Naive thymus-derived CD4-positive, alpha-beta T cell (primary cell): ENCODE results near the gene DNAJC2. TPM values are rescaled to one million over a fixed set of nuclear protein-coding genes. Genes with fewer than 3 reads are reported as not detected.

ENCODE experiments used
- ATAC-seq: fragments of 150-1000 bp; cut with Tn5 transposase; 2 replicates; pipeline ENCODE4 v1.10.0; 2021; ENCODE audit warnings: mild to moderate bottlenecking, moderate library complexity
- CTCF ChIA-PET: fragments of 350-600 bp; sonication (Branson Sonifier 250); formaldehyde crosslinking; loops from one replicate; lab custom pipeline; 2021; ENCODE audit warnings: antibody characterized with exemption; lab: Charles Lee
- POLR2A ChIA-PET: fragments of 350-600 bp; sonication (Branson Sonifier 250); formaldehyde crosslinking; loops from one replicate; lab custom pipeline; 2021; ENCODE audit warnings: antibody characterized with exemption, inconsistent platforms; lab: Charles Lee
- DNase-seq, 9 donors: peaks; one replicate each; pipeline versions ENCODE4 v3.0.0 to v3.0.0-alpha.2; 2020 to 2022; ENCODE audit warnings: mixed read lengths in 1 of 9
- H3K27ac ChIP-seq: one replicate; pipeline ENCODE4 v1.7.0; 2013; ENCODE audit warnings: mild to moderate bottlenecking, low read depth, low read length, moderate library complexity
- H3K27me3 ChIP-seq, 2 donors: one replicate each; pipeline ENCODE4 v1.7.0; 2013; ENCODE audit warnings: low read length in 2 of 2, mild to moderate bottlenecking in 2 of 2, moderate library complexity in 2 of 2; ENCODE audit not compliant: control insufficient read depth in 2 of 2, insufficient read depth in 2 of 2
- H3K36me3 ChIP-seq, 3 experiments: 1 replicate in 2 of 3; 2 replicates in 1 of 3; pipeline ENCODE4 v1.7.0; 2013; ENCODE audit warnings: low read length in 3 of 3, mild to moderate bottlenecking in 3 of 3, moderate library complexity in 1 of 3; ENCODE audit not compliant: insufficient read depth in 3 of 3, control insufficient read depth in 2 of 3
- H3K4me1 ChIP-seq, 2 donors: one replicate each; pipeline ENCODE4 v1.7.0; 2013; ENCODE audit warnings: low read length in 2 of 2, mild to moderate bottlenecking in 2 of 2, moderate library complexity in 1 of 2; ENCODE audit not compliant: control insufficient read depth in 2 of 2, insufficient read depth in 2 of 2
- H3K4me3 ChIP-seq: 2 replicates; pipeline ENCODE4 v1.7.0; 2013; ENCODE audit warnings: mild to moderate bottlenecking, low read length
- H3K9me3 ChIP-seq, 3 experiments: 1 replicate in 2 of 3; 2 replicates in 1 of 3; pipeline ENCODE4 v1.7.0; 2013; ENCODE audit warnings: low read length in 3 of 3; ENCODE audit not compliant: control insufficient read depth in 2 of 3
- H3K27ac Mint-ChIP-seq, 9 donors: one replicate each; pipeline ENCODE4 v1.8.0; 2020 to 2022; ENCODE audit warnings: mixed read lengths in 9 of 9, mild to moderate bottlenecking in 8 of 9, moderate library complexity in 5 of 9, inconsistent platforms in 2 of 9
- H3K27me3 Mint-ChIP-seq, 5 donors: one replicate each; pipeline ENCODE4 v1.8.0; 2021 to 2022; ENCODE audit warnings: mixed read lengths in 5 of 5, mild to moderate bottlenecking in 1 of 5
- H3K36me3 Mint-ChIP-seq, 5 donors: one replicate each; pipeline ENCODE4 v1.8.0; 2020 to 2022; ENCODE audit warnings: mixed read lengths in 5 of 5, mild to moderate bottlenecking in 3 of 5, inconsistent platforms in 1 of 5
- H3K4me1 Mint-ChIP-seq, 7 donors: one replicate each; pipeline ENCODE4 v1.8.0; 2020 to 2022; ENCODE audit warnings: mixed read lengths in 7 of 7, mild to moderate bottlenecking in 3 of 7, inconsistent platforms in 1 of 7
- H3K4me3 Mint-ChIP-seq, 10 donors: one replicate each; pipeline ENCODE4 v1.8.0; 2020 to 2022; ENCODE audit warnings: mild to moderate bottlenecking in 10 of 10, mixed read lengths in 10 of 10, moderate library complexity in 6 of 10, inconsistent platforms in 2 of 10
- H3K9me3 Mint-ChIP-seq, 11 donors: one replicate each; pipeline ENCODE4 v1.8.0; 2020 to 2022; ENCODE audit warnings: mixed read lengths in 11 of 11, mild to moderate bottlenecking in 4 of 11, inconsistent platforms in 1 of 11, moderate library complexity in 1 of 11
- intact Hi-C, 2 donors: fragments of 100-400 bp; cut with micrococcal nuclease; formaldehyde crosslinking; loops; one replicate each; pipeline ENCODE4 v1.15.1; 2023
- polyA plus RNA-seq, 2 donors: library from polyadenylated mRNA; unstranded; fragments of 300-500 nt; fragmentation: Illumina TruSeq; gene quantifications; one replicate each; pipeline ENCODE4 v1.2.3, GENCODE V29; 2021
- total RNA-seq, 6 experiments: library from RNA in 5 of 6; stranded (reverse) in 5 of 6; gene quantifications; 1 replicate in 5 of 6; 2 replicates in 1 of 6; pipeline ENCODE4 v1.2.3 and lab custom pipeline; 2021 to 2026

DNAJC2 gene
- total and polyA plus RNA-seq, 7 experiments from 2014 or later: 18.2 to 52.7 (median 37.5) TPM

- peaks cover 0 to 17% (median 9%) of the 10 kb centered on the region in 3 experiments for H3K36me3 ChIP-seq
- H3K9me3 ChIP-seq: no peaks in the 10 kb centered on the region
- Mint-ChIP-seq H3K27ac (peak overlapping the region; percentile 12 to 62 (median 46)), H3K36me3 (peaks cover 0 to 16% (median 13%) of the 10 kb centered on the region in 5 donors), H3K9me3 (no peaks in the 10 kb centered on the region), H3K4me3 (peak overlapping the region; percentile 50 to 99 (median 90)), H3K27me3 (no peaks in the 10 kb centered on the region), H3K4me1 (peaks cover 29 to 80% (median 70%) of the 10 kb centered on the region in 7 donors)
- no peak overlapping the region for H3K4me3 ChIP-seq
- DNase-seq: no peak
- intact Hi-C loops: loop anchor here (5.0 to 10.0 kb wide), 6 partner anchors 68 to 1665 kb away; partner anchors contain the start of genes KMT2E (in 2 of the 2), FAM185A (in 1 of the 2) and NAPEPLD (in 1 of the 2)
- ATAC-seq: no peak
- ChIA-PET POLR2A (interaction anchor here (3.4 kb wide), 1 partner anchor 53 kb away, joined by 18 read pairs; the partner anchor contains the start of gene PMPCB), CTCF (interaction anchor here (1.2 kb wide), 1 partner anchor 50 kb away, joined by 3 read pairs; no protein-coding TSS in a partner anchor)
- H3K27ac ChIP-seq: no peak overlapping the region
- peaks cover 21% of the 10 kb centered on the region in 2 donors for H3K4me1 ChIP-seq
- H3K27me3 ChIP-seq: no peaks in the 10 kb centered on the region
Observed at GRCh38 chr7:103349805-103350204, 5.2 kb upstream of the DNAJC2 start.

- Histone ChIP-seq H3K9me3 (no peaks in the 10 kb centered on the region), H3K27me3 (no peaks in the 10 kb centered on the region), H3K36me3 (peaks cover 0 to 22% (median 3%) of the 10 kb centered on the region in 3 experiments), H3K4me3 (peak overlapping the region; percentile 91), H3K27ac (peak overlapping the region; percentile 93), H3K4me1 (peaks cover 21% of the 10 kb centered on the region in 2 donors)
- ATAC-seq (no peak), DNase-seq (no peak)
- intact Hi-C loops: loop anchor here (5.0 to 10.0 kb wide), 6 partner anchors 67 to 1666 kb away; partner anchors contain the start of genes KMT2E (in 2 of the 2), FAM185A (in 1 of the 2) and NAPEPLD (in 1 of the 2)
- H3K27ac Mint-ChIP-seq: peak overlapping the region; percentile 34 to 97 (median 73)
- peak overlapping the region; percentile 81 to 100 (median 97) for H3K4me3 Mint-ChIP-seq
- ChIA-PET CTCF (interaction anchor here (1.2 kb wide), 1 partner anchor 49 kb away, joined by 3 read pairs; no protein-coding TSS in a partner anchor), POLR2A (interaction anchor here (0.6 to 3.4 kb wide), 2 partner anchors 52 to 588 kb away, joined by 4 to 18 read pairs; partner anchors contain the start of gene PMPCB)
- H3K27me3 Mint-ChIP-seq: no peaks in the 10 kb centered on the region
- peaks cover 30 to 84% (median 74%) of the 10 kb centered on the region in 7 donors for H3K4me1 Mint-ChIP-seq
- H3K9me3 Mint-ChIP-seq: no peaks in the 10 kb centered on the region
- peaks cover 0 to 16% (median 12%) of the 10 kb centered on the region in 5 donors for H3K36me3 Mint-ChIP-seq
Observed at GRCh38 chr7:103348959-103349358, 4.4 kb upstream of the DNAJC2 start.

- H3K4me1 ChIP-seq: peaks cover 20 to 24% of the 10 kb centered on the region in 2 donors
- POLR2A ChIA-PET: interaction anchor here (0.6 to 3.4 kb wide), 7 partner anchors 9 to 587 kb away, joined by 4 to 18 read pairs (median 5); partner anchors contain the start of genes ARMC10, FBXL13 and PMPCB
- CTCF ChIA-PET: interaction anchor here (1.2 kb wide), 1 partner anchor 49 kb away, joined by 3 read pairs; no protein-coding TSS in a partner anchor
- peak overlapping the region; percentile 91 for H3K4me3 ChIP-seq
- H3K4me3 Mint-ChIP-seq: peak overlapping the region; percentile 93 to 100 (median 97)
- H3K9me3 ChIP-seq: no peaks in the 10 kb centered on the region
- no peaks in the 10 kb centered on the region for H3K9me3 Mint-ChIP-seq
- H3K4me1 Mint-ChIP-seq: peaks cover 32 to 85% (median 79%) of the 10 kb centered on the region in 7 donors
- peak overlapping the region; percentile 93 for H3K27ac ChIP-seq
- ATAC-seq (no peak), DNase-seq (no peak)
- peaks cover 0 to 20% (median 3%) of the 10 kb centered on the region in 3 experiments for H3K36me3 ChIP-seq
- no peaks in the 10 kb centered on the region for H3K27me3 ChIP-seq
- H3K36me3 Mint-ChIP-seq: peaks cover 0 to 16% (median 12%) of the 10 kb centered on the region in 5 donors
- no peaks in the 10 kb centered on the region for H3K27me3 Mint-ChIP-seq
- peak overlapping the region; percentile 56 to 99 (median 96) for H3K27ac Mint-ChIP-seq
- intact Hi-C loops: loop anchor here (5.0 to 10.0 kb wide), 6 partner anchors 66 to 1666 kb away; partner anchors contain the start of genes KMT2E (in 2 of the 2), FAM185A (in 1 of the 2) and NAPEPLD (in 1 of the 2)
Observed at GRCh38 chr7:103348452-103348851, 3.9 kb upstream of the DNAJC2 start.

- peak within 1 kb of the TSS; percentile 93 for H3K27ac ChIP-seq
- POLR2A ChIA-PET: interaction anchor here (1.3 to 3.4 kb wide), 7 partner anchors 9 to 272 kb away, joined by 4 to 18 read pairs (median 5); partner anchors contain the start of genes ARMC10, FBXL13 and PMPCB
- ATAC-seq (peak; percentile 72), DNase-seq (peak; percentile 55 to 88 (median 83))
- Mint-ChIP-seq H3K27me3 (no peaks in the 10 kb centered on the region), H3K4me3 (peak within 1 kb of the TSS; percentile 93 to 100 (median 97)), H3K27ac (peak within 1 kb of the TSS; percentile 91 to 99 (median 97)), H3K36me3 (peaks cover 0 to 16% (median 12%) of the 10 kb centered on the region in 5 donors), H3K9me3 (no peaks in the 10 kb centered on the region), H3K4me1 (peaks cover 32 to 87% (median 76%) of the 10 kb centered on the region in 7 donors)
- no peaks in the 10 kb centered on the region for H3K27me3 ChIP-seq
- H3K9me3 ChIP-seq: no peaks in the 10 kb centered on the region
- intact Hi-C loops: loop anchor here (1.0 to 10.0 kb wide), 9 partner anchors 59 to 1667 kb away; partner anchors contain the start of genes KMT2E (in 2 of the 2), NAPEPLD (in 2 of the 2), FAM185A (in 1 of the 2) and ORC5 (in 1 of the 2)
- peaks cover 0 to 15% (median 3%) of the 10 kb centered on the region in 3 experiments for H3K36me3 ChIP-seq
- peaks cover 23 to 29% of the 10 kb centered on the region in 2 donors for H3K4me1 ChIP-seq
- CTCF ChIA-PET: no interaction called here
- H3K4me3 ChIP-seq: peak within 1 kb of the TSS; percentile 91
Observed at GRCh38 chr7:103347507-103348267, 3.1 kb upstream of the DNAJC2 start, which contains the start of gene PSMC2. Gene PSMC2 (plus strand): TSS chr7:103347643. CDS start chr7:103347712, 69 bp downstream.

GRCh38 chr7:103346396-103346795, 1.8 kb upstream of the DNAJC2 start:
- POLR2A ChIA-PET: interaction anchor here (0.6 to 3.4 kb wide), 4 partner anchors 10 to 250 kb away, joined by 3 to 18 read pairs (median 4); partner anchors contain the start of gene PMPCB

More at GRCh38 chr7:103346396-103346795, 1.8 kb upstream of the DNAJC2 start:
- CTCF ChIA-PET: interaction anchor here (0.7 kb wide), 1 partner anchor 45 kb away, joined by 4 read pairs; no protein-coding TSS in a partner anchor
- Histone ChIP-seq H3K36me3 (peaks cover 0 to 15% (median under 1%) of the 10 kb centered on the region in 3 experiments), H3K9me3 (no peaks in the 10 kb centered on the region), H3K4me1 (peaks cover 20 to 29% of the 10 kb centered on the region in 2 donors), H3K27ac (no peak overlapping the region), H3K27me3 (no peaks in the 10 kb centered on the region), H3K4me3 (no peak overlapping the region)
- Mint-ChIP-seq H3K9me3 (no peaks in the 10 kb centered on the region), H3K4me1 (peaks cover 31 to 84% (median 71%) of the 10 kb centered on the region in 7 donors), H3K4me3 (peak overlapping the region; percentile 27 to 98 (median 44)), H3K27me3 (no peaks in the 10 kb centered on the region), H3K36me3 (peaks cover 7 to 16% (median 8%) of the 10 kb centered on the region in 5 donors), H3K27ac (peak overlapping the region in 3 of 9 donors; percentile 12 to 97 (median 68))
- DNase-seq (no peak), ATAC-seq (no peak)
- intact Hi-C loops: loop anchor here (2.0 to 10.0 kb wide), 7 partner anchors 60 to 1668 kb away; partner anchors contain the start of genes KMT2E (in 2 of the 2), FAM185A (in 1 of the 2) and NAPEPLD (in 1 of the 2)
